HCT116 (cell line): ENCODE results near the gene MLLT3. TPM values are rescaled to one million over a fixed set of nuclear protein-coding genes. Genes with fewer than 3 reads are reported as not detected.
A peak's percentile ranks its signal among the peaks of the same experiment; 100 is the strongest.

Experiments
- ATAC-seq: fragments of 200-7000 bp; cut with Tn5 transposase; 2 replicates; pipeline ENCODE4 v1.9.1; 2020; ENCODE audit warnings: mild to moderate bottlenecking, moderate library complexity
- BruUV-seq: library from RNA; stranded (reverse); fragments of 400-500 nt; replicated peaks from 2 replicates; lab custom pipeline; 2021; lab: Mats Ljungman, UMichigan
- CTCF ChIA-PET: fragments of 300-600 bp; sonication (Branson Sonifier 250); formaldehyde crosslinking; loops from one replicate; lab custom pipeline; 2021; ENCODE audit warnings: antibody characterized with exemption; lab: Charles Lee
- POLR2A ChIA-PET: fragments of 300-600, 350-600 bp; sonication (Branson Sonifier 250); formaldehyde crosslinking; loops from one replicate; lab custom pipeline; 2021; ENCODE audit warnings: antibody characterized with exemption; lab: Charles Lee
- RAD21 ChIA-PET, 2 experiments: fragments of 300-600 bp; sonication (Branson Sonifier 250); formaldehyde crosslinking; loops; one replicate each; lab custom pipeline; 2023; ENCODE audit warnings: low total read pairs in 2 of 2; ENCODE audit not compliant: uncharacterized antibody in 2 of 2, unreplicated experiment in 2 of 2, low non-redundant PET in 1 of 2; lab: Charles Lee
- DNase-seq: peaks from one replicate; pipeline ENCODE4 v3.0.0-alpha.2; 2010; ENCODE audit warnings: low read depth, low spot score
- H2AFZ ChIP-seq: fragments of 200-600 bp; shearing (Covaris generic), sonication (generic); 2 replicates; pipeline ENCODE4 v1.6.1; 2017; ENCODE audit warnings: low read depth, mixed run types, mixed read lengths, antibody characterized with exemption, low read length; ENCODE audit not compliant: poor library complexity, severe bottlenecking
- H3K27ac ChIP-seq: 2 replicates; pipeline ENCODE4 v1.5.1; 2012; ENCODE audit warnings: low read depth, low read length
- H3K27me3 ChIP-seq: fragments of 200-600 bp; sonication (generic); 2 replicates; pipeline ENCODE4 v1.6.1; 2016; ENCODE audit warnings: mixed run types, low read length, mixed read lengths; ENCODE audit not compliant: insufficient read depth
- H3K36me3 ChIP-seq, 2 experiments: fragments of 200-500 bp in 1 of 2; fragments of 200-600 bp in 1 of 2; sonication (Bioruptor generic) in 1 of 2; sonication (generic) in 1 of 2; 2 replicates each; pipeline versions ENCODE4 v1.5.1 to v1.6.1; 2014 to 2016; ENCODE audit warnings: low read length in 2 of 2, inconsistent platforms in 1 of 2, mixed read lengths in 1 of 2, mixed run types in 1 of 2; ENCODE audit not compliant: insufficient read depth in 2 of 2, control insufficient read depth in 1 of 2
- H3K4me1 ChIP-seq, 2 experiments: fragments of 200-600 bp in 1 of 2; sonication (generic) in 1 of 2; 2 replicates each; pipeline versions ENCODE4 v1.5.1 to v1.6.1; 2012 to 2017; ENCODE audit warnings: low read length in 2 of 2, inconsistent platforms in 1 of 2, mild to moderate bottlenecking in 1 of 2, mixed read lengths in 1 of 2, mixed run types in 1 of 2, moderate library complexity in 1 of 2; ENCODE audit not compliant: insufficient read depth in 2 of 2, control insufficient read depth in 1 of 2
- H3K4me2 ChIP-seq: fragments of 200-600 bp; sonication (generic); 2 replicates; pipeline ENCODE4 v1.6.1; 2017; ENCODE audit warnings: mixed run types, low read length, mixed read lengths
- H3K4me3 ChIP-seq, 2 experiments: fragments of 200-600 bp in 1 of 2; sonication (generic) in 1 of 2; replicated peaks in 1 of 2; 2 replicates each; pipeline ENCODE4 v1.5.1; 2011 to 2016; ENCODE audit warnings: low read length in 2 of 2, control low read depth in 1 of 2, low read depth in 1 of 2, mild to moderate bottlenecking in 1 of 2, mixed read lengths in 1 of 2, mixed run types in 1 of 2
- H3K79me2 ChIP-seq: fragments of 200-600 bp; sonication (generic); 2 replicates; pipeline ENCODE4 v1.6.1; 2017; ENCODE audit warnings: mild to moderate bottlenecking, mixed run types, low read length, moderate library complexity, mixed read lengths; ENCODE audit not compliant: insufficient read depth
- H3K9ac ChIP-seq: fragments of 200-600 bp; sonication (generic); 2 replicates; pipeline ENCODE4 v1.6.1; 2016; ENCODE audit warnings: low read length, mixed read lengths
- H3K9me2 ChIP-seq: fragments of 200-600 bp; sonication (generic), shearing (Covaris generic); 2 replicates; pipeline ENCODE4 v1.6.1; 2017; ENCODE audit warnings: mixed run types, mild to moderate bottlenecking, moderate library complexity; ENCODE audit not compliant: insufficient read depth
- H3K9me3 ChIP-seq, 2 experiments: fragments of 200-500 bp in 1 of 2; fragments of 200-600 bp in 1 of 2; sonication (Bioruptor generic) in 1 of 2; sonication (generic) in 1 of 2; 2 replicates each; pipeline ENCODE4 v1.6.1; 2014 to 2017; ENCODE audit warnings: low read length in 2 of 2, mixed read lengths in 2 of 2, inconsistent platforms in 1 of 2, low read depth in 1 of 2, mild to moderate bottlenecking in 1 of 2, mixed run types in 1 of 2, moderate library complexity in 1 of 2; ENCODE audit not compliant: control insufficient read depth in 1 of 2, insufficient read depth in 1 of 2
- H4K20me1 ChIP-seq: fragments of 200-600 bp; sonication (generic), shearing (Covaris generic); 2 replicates; pipeline ENCODE4 v1.6.1; 2017; ENCODE audit warnings: mixed run types, mild to moderate bottlenecking, moderate library complexity; ENCODE audit not compliant: insufficient read depth
- ELF1 ChIP-seq: IDR thresholded peaks from 2 replicates; pipeline ENCODE4 v1.6.1; 2012; ENCODE audit warnings: low read depth, borderline replicate concordance
- JUND ChIP-seq: IDR thresholded peaks from 2 replicates; pipeline ENCODE4 v1.6.1; 2012
- POLR2AphosphoS5 ChIP-seq: IDR thresholded peaks from 2 replicates; pipeline ENCODE4 v1.6.1; 2011; ENCODE audit warnings: mild to moderate bottlenecking, low read depth, low read length, moderate library complexity
- RAD21 ChIP-seq: IDR thresholded peaks from 2 replicates; pipeline ENCODE4 v1.6.1; 2012; ENCODE audit warnings: low read depth, mild to moderate bottlenecking
- SIN3A ChIP-seq: IDR thresholded peaks from 2 replicates; pipeline ENCODE4 v1.6.1; 2012; ENCODE audit warnings: low read depth
- intact Hi-C: fragments of 100-400 bp; cut with micrococcal nuclease; formaldehyde crosslinking; loops from 2 replicates; pipeline ENCODE4 v1.10.0; 2022
- total RNA-seq: library from RNA; stranded (reverse); gene quantifications from one replicate; pipeline ENCODE4 v1.2.1, GENCODE V29; 2021; ENCODE audit not compliant: unreplicated experiment
- TF ChIP-seq, protein P1 (sequence below): IDR thresholded peaks from 2 replicates; pipeline ENCODE4 v1.6.1; 2012; ENCODE audit warnings: low read depth
- TF ChIP-seq, protein P2 (sequence below): IDR thresholded peaks from 2 replicates; pipeline ENCODE4 v1.6.1; 2012
- TF ChIP-seq, protein P3 (sequence below): IDR thresholded peaks from 2 replicates; pipeline ENCODE4 v1.6.1; 2012

Gene MLLT3
- total RNA-seq, 1 experiment from 2014 or later: 4.3 TPM

DNA sequence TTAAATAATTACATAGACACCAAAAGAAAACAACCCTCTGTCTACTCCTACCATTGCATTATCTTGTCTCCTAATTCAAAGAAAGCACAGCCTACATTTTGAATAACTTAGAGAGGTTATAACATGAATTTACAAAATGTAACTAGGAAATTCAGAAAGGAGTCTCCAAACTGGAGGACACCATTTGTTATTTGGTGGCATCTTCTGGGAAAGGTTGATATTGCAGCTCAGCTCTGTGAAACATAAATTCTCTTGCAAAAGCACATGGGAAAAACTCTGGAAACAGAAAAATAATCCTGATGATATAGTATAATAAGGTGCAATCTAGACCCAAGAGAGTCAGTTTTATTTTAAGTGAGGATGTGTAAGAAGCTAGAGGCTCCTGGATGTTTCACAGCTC is 215.3 kb downstream of the MLLT3 start:
- ATAC-seq (no peak), DNase-seq (no peak)
- H3K9ac ChIP-seq: no peak overlapping the region
- H3K79me2 ChIP-seq: no peaks in the 10 kb centered on the region
- H4K20me1 ChIP-seq: no peaks in the 10 kb centered on the region
- RAD21 ChIA-PET: no interaction called here
- H3K9me2 ChIP-seq: no peaks in the 10 kb centered on the region
- TF ChIP-seq, protein P1, sequence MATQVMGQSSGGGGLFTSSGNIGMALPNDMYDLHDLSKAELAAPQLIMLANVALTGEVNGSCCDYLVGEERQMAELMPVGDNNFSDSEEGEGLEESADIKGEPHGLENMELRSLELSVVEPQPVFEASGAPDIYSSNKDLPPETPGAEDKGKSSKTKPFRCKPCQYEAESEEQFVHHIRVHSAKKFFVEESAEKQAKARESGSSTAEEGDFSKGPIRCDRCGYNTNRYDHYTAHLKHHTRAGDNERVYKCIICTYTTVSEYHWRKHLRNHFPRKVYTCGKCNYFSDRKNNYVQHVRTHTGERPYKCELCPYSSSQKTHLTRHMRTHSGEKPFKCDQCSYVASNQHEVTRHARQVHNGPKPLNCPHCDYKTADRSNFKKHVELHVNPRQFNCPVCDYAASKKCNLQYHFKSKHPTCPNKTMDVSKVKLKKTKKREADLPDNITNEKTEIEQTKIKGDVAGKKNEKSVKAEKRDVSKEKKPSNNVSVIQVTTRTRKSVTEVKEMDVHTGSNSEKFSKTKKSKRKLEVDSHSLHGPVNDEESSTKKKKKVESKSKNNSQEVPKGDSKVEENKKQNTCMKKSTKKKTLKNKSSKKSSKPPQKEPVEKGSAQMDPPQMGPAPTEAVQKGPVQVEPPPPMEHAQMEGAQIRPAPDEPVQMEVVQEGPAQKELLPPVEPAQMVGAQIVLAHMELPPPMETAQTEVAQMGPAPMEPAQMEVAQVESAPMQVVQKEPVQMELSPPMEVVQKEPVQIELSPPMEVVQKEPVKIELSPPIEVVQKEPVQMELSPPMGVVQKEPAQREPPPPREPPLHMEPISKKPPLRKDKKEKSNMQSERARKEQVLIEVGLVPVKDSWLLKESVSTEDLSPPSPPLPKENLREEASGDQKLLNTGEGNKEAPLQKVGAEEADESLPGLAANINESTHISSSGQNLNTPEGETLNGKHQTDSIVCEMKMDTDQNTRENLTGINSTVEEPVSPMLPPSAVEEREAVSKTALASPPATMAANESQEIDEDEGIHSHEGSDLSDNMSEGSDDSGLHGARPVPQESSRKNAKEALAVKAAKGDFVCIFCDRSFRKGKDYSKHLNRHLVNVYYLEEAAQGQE: no peak
- no peak for TF ChIP-seq SIN3A
- no peak for TF ChIP-seq POLR2AphosphoS5
- peak; percentile 15; the same call in 1 of the 2 replicates for TF ChIP-seq RAD21
- TF ChIP-seq, protein P2, sequence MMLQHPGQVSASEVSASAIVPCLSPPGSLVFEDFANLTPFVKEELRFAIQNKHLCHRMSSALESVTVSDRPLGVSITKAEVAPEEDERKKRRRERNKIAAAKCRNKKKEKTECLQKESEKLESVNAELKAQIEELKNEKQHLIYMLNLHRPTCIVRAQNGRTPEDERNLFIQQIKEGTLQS: no peak
- TF ChIP-seq JUND: no peak
- H3K4me2 ChIP-seq: no peak overlapping the region
- H3K36me3 ChIP-seq: no peaks in the 10 kb centered on the region
- H3K4me1 ChIP-seq: no peaks in the 10 kb centered on the region
- no peaks in the 10 kb centered on the region for H3K9me3 ChIP-seq
- H2AFZ ChIP-seq: no peak overlapping the region
- POLR2A ChIA-PET: no interaction called here
- H3K4me3 ChIP-seq: no peak overlapping the region
- H3K27ac ChIP-seq: no peak overlapping the region
- no TSS peak for BruUV-seq
- no peaks in the 10 kb centered on the region for H3K27me3 ChIP-seq
- CTCF ChIA-PET: no interaction called here
- intact Hi-C loops: no loop called here

DNA sequence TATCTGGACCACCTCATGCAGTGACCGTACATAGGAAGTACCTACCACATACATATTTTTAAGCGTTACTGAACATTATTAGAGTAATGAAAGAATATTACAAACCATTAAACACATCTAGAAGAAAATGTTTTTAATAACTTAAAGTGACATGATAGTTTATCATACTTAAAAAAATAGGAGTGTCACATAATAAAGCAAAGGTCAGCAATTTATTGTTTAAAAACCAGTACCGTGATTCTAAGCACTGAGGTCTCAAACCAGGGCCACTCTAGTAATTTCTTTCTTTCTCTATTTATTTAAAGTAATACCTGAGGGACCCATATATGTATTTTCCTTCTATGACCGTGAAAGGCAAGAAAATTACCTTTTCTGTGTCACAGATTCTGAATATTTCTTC is 216.0 kb downstream of the MLLT3 start:
- Histone ChIP-seq H3K27me3 (no peaks in the 10 kb centered on the region), H3K27ac (no peak overlapping the region), H3K4me1 (no peaks in the 10 kb centered on the region), H2AFZ (no peak overlapping the region), H3K4me2 (no peak overlapping the region), H3K36me3 (no peaks in the 10 kb centered on the region)
- ChIA-PET POLR2A (no interaction called here), RAD21 (no interaction called here)
- ATAC-seq: no peak
- TF ChIP-seq, protein P3, sequence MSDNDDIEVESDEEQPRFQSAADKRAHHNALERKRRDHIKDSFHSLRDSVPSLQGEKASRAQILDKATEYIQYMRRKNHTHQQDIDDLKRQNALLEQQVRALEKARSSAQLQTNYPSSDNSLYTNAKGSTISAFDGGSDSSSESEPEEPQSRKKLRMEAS: no peak
- TF ChIP-seq ELF1: no peak
- TF ChIP-seq, all 23 proteins: peak for 0
- H3K9me3 ChIP-seq: no peaks in the 10 kb centered on the region
- no peaks in the 10 kb centered on the region for H3K79me2 ChIP-seq
- no peak for DNase-seq
- no peak overlapping the region for H3K4me3 ChIP-seq
- no peak overlapping the region for H3K9ac ChIP-seq
- no TSS peak for BruUV-seq
- no peaks in the 10 kb centered on the region for H4K20me1 ChIP-seq
- intact Hi-C loops: no loop called here
- H3K9me2 ChIP-seq: no peaks in the 10 kb centered on the region
- CTCF ChIA-PET: no interaction called here
